Neural cell (in vitro differentiated cells): ENCODE results near the gene LRBA. TPM values are rescaled to one million over a fixed set of nuclear protein-coding genes. Genes with fewer than 3 reads are reported as not detected.

ENCODE experiments used
- H2AFZ ChIP-seq: fragments of 200-600, 300-800 bp; sonication (generic), shearing (Covaris generic); 2 replicates; pipeline ENCODE4 v1.6.0; 2014; ENCODE audit warnings: low read depth, mild to moderate bottlenecking, antibody characterized with exemption, low read length, moderate library complexity
- H3F3A ChIP-seq: fragments of 200-600 bp; shearing (Covaris generic); 2 replicates; pipeline ENCODE4 v1.6.1; 2016; ENCODE audit warnings: mild to moderate bottlenecking, moderate library complexity, mixed read lengths, antibody characterized with exemption, low read length; ENCODE audit not compliant: insufficient read depth, poor library complexity, severe bottlenecking
- H3K27ac ChIP-seq: fragments of 200-600, 300-800 bp; sonication (generic), shearing (Covaris generic); 2 replicates; pipeline ENCODE4 v1.5.1; 2014; ENCODE audit warnings: mild to moderate bottlenecking, low read length, moderate library complexity
- H3K27me3 ChIP-seq: fragments of 300-800, 200-600 bp; sonication (generic), shearing (Covaris generic); 2 replicates; pipeline ENCODE4 v1.6.0; 2014; ENCODE audit warnings: mild to moderate bottlenecking, low read depth, low read length, moderate library complexity; ENCODE audit not compliant: insufficient read depth
- H3K36me3 ChIP-seq: fragments of 300-800, 200-600 bp; sonication (generic), shearing (Covaris generic); 2 replicates; pipeline ENCODE4 v1.5.1; 2014; ENCODE audit warnings: mild to moderate bottlenecking, antibody characterized with exemption, low read length, moderate library complexity; ENCODE audit not compliant: insufficient read depth
- H3K4me2 ChIP-seq: fragments of 300-800, 200-600 bp; sonication (generic), shearing (Covaris generic); 2 replicates; pipeline ENCODE4 v1.6.0; 2014; ENCODE audit warnings: mild to moderate bottlenecking, low read length
- H3K4me3 ChIP-seq: fragments of 300-800, 200-600 bp; sonication (generic), shearing (Covaris generic); 2 replicates; pipeline ENCODE4 v1.5.1; 2014; ENCODE audit warnings: mild to moderate bottlenecking, low read length, moderate library complexity
- H3K79me2 ChIP-seq: fragments of 200-600 bp; shearing (Covaris generic); replicated peaks from 2 replicates; pipeline ENCODE4 v1.6.0; 2014; ENCODE audit warnings: mild to moderate bottlenecking, low read length, moderate library complexity; ENCODE audit not compliant: insufficient read depth
- H3K9ac ChIP-seq: fragments of 300-800, 200-600 bp; sonication (generic), shearing (Covaris generic); 2 replicates; pipeline ENCODE4 v1.6.1; 2016; ENCODE audit warnings: mild to moderate bottlenecking, low read length, mixed read lengths
- H3K9me2 ChIP-seq: fragments of 200-600 bp; shearing (Covaris generic); 2 replicates; pipeline ENCODE4 v1.6.1; 2016; ENCODE audit warnings: mild to moderate bottlenecking, low read length, mixed read lengths; ENCODE audit not compliant: insufficient read depth
- H3K9me3 ChIP-seq: fragments of 200-600, 300-800 bp; sonication (generic), shearing (Covaris generic); 2 replicates; pipeline ENCODE4 v1.6.1; 2016; ENCODE audit warnings: mild to moderate bottlenecking, mixed run types, low read length, moderate library complexity, mixed read lengths
- H4K20me1 ChIP-seq: fragments of 200-600 bp; shearing (Covaris generic); 2 replicates; pipeline ENCODE4 v1.6.1; 2016; ENCODE audit warnings: mild to moderate bottlenecking, mixed run types; ENCODE audit not compliant: insufficient read depth
- CTCF ChIP-seq: fragments of 450-650 bp; IDR thresholded peaks from 2 replicates; pipeline ENCODE4 v1.5.1; 2014; ENCODE audit warnings: antibody characterized with exemption, mild to moderate bottlenecking, moderate library complexity; ENCODE audit not compliant: poor library complexity, severe bottlenecking
- EP300 ChIP-seq: fragments of 450-650 bp; conservative IDR thresholded peaks from 2 replicates; pipeline ENCODE4 v1.6.1; 2014; ENCODE audit warnings: antibody characterized with exemption, mild to moderate bottlenecking, moderate library complexity; ENCODE audit not compliant: poor library complexity, severe bottlenecking
- EZH2 ChIP-seq: fragments of 200-600, 300-800 bp; shearing (Covaris generic), sonication (generic); IDR thresholded peaks from 2 replicates; pipeline ENCODE4 v1.6.1; 2014; ENCODE audit warnings: antibody characterized with exemption, low read length, borderline replicate concordance, mild to moderate bottlenecking; ENCODE audit not compliant: insufficient read depth, poor library complexity, severe bottlenecking
- MXI1 ChIP-seq: fragments of 450-650 bp; conservative IDR thresholded peaks from 2 replicates; pipeline ENCODE4 v1.6.1; 2014; ENCODE audit warnings: antibody characterized with exemption, mild to moderate bottlenecking; ENCODE audit not compliant: poor library complexity, severe bottlenecking
- POLR2AphosphoS5 ChIP-seq: IDR thresholded peaks from 2 replicates; pipeline ENCODE4 v1.6.1; 2012
- RAD21 ChIP-seq: fragments of 450-650 bp; conservative IDR thresholded peaks from 2 replicates; pipeline ENCODE4 v1.6.1; 2014; ENCODE audit warnings: antibody characterized with exemption, mild to moderate bottlenecking, moderate library complexity
- REST ChIP-seq: IDR thresholded peaks from 2 replicates; pipeline ENCODE4 v1.6.1; 2012; ENCODE audit warnings: borderline replicate concordance
- SMC3 ChIP-seq: fragments of 450-650 bp; conservative IDR thresholded peaks from 2 replicates; pipeline ENCODE4 v1.6.1; 2014; ENCODE audit warnings: antibody characterized with exemption, mild to moderate bottlenecking, moderate library complexity; ENCODE audit not compliant: poor library complexity
- TAF1 ChIP-seq: IDR thresholded peaks from 2 replicates; pipeline ENCODE4 v1.6.1; 2012; ENCODE audit warnings: low read depth
- polyA plus RNA-seq: library from polyadenylated mRNA; depleted of rRNA; stranded (reverse); fragments of >200 nt; gene quantifications from 2 replicates; pipeline ENCODE4 v1.2.3, GENCODE V29; 2014

The LRBA gene
- polyA plus RNA-seq, 1 donor from 2014 or later: 7.1 TPM

- no peaks in the 10 kb centered on the region for H3K9me3 ChIP-seq
- no peak for TF ChIP-seq RAD21
- no peak overlapping the region for H3K4me2 ChIP-seq
- no peak overlapping the region for H3K9ac ChIP-seq
- H3K9me2 ChIP-seq: no peaks in the 10 kb centered on the region
- no peaks in the 10 kb centered on the region for H3K36me3 ChIP-seq
- H3K4me3 ChIP-seq: no peak overlapping the region
- no peak overlapping the region for H3K27ac ChIP-seq
- H3K79me2 ChIP-seq: no peaks in the 10 kb centered on the region
- no peaks in the 10 kb centered on the region for H3K27me3 ChIP-seq
- no peaks in the 10 kb centered on the region for H4K20me1 ChIP-seq
- no peak overlapping the region for H2AFZ ChIP-seq
- no peaks in the 10 kb centered on the region for H3F3A ChIP-seq
Observed at GRCh38 chr4:150976478-150977118, 38.5 kb downstream of the LRBA start.

- Histone ChIP-seq H3K9me3 (no peaks in the 10 kb centered on the region), H3K9ac (no peak overlapping the region), H3K9me2 (no peaks in the 10 kb centered on the region), H2AFZ (no peak overlapping the region), H3K4me3 (no peak overlapping the region), H3K27me3 (no peaks in the 10 kb centered on the region), H3K27ac (no peak overlapping the region), H3F3A (no peaks in the 10 kb centered on the region), H3K79me2 (no peaks in the 10 kb centered on the region), H3K36me3 (no peaks in the 10 kb centered on the region), H3K4me2 (no peak overlapping the region), H4K20me1 (no peaks in the 10 kb centered on the region)
- no peak for TF ChIP-seq REST
Observed at GRCh38 chr4:150974750-150975149, 40.3 kb downstream of the LRBA start.

- no peaks in the 10 kb centered on the region for H3K27me3 ChIP-seq
- H3K9me2 ChIP-seq: no peaks in the 10 kb centered on the region
- H3K4me3 ChIP-seq: no peak overlapping the region
- H3K9ac ChIP-seq: no peak overlapping the region
- no peaks in the 10 kb centered on the region for H3F3A ChIP-seq
- H2AFZ ChIP-seq: no peak overlapping the region
- H3K36me3 ChIP-seq: no peaks in the 10 kb centered on the region
- TF ChIP-seq SMC3 (no peak), REST (no peak), TAF1 (no peak), MXI1 (no peak), RAD21 (no peak), EZH2 (no peak), CTCF (no peak), POLR2AphosphoS5 (no peak), EP300 (no peak)
- H3K9me3 ChIP-seq: no peaks in the 10 kb centered on the region
- H4K20me1 ChIP-seq: no peaks in the 10 kb centered on the region
- no peaks in the 10 kb centered on the region for H3K79me2 ChIP-seq
- H3K27ac ChIP-seq: no peak overlapping the region
- no peak overlapping the region for H3K4me2 ChIP-seq
Observed at GRCh38 chr4:150974252-150974640, 40.8 kb downstream of the LRBA start.
